Measurements from ENCODE around the gene DNAJC18. TPM values are rescaled to one million over a fixed set of nuclear protein-coding genes. Genes with fewer than 3 reads are reported as not detected.
"Not testable (repeated sequence)": the region's sequence is repeated elsewhere in the genome, so short reads cannot be mapped to it uniquely, and the experiment has no call there.

Gene DNAJC18
- total and polyA plus RNA-seq, 7 experiments from 2014 or later, result 2.2 to 9.7 (median 4.9) TPM

GRCh38 chr5:139443831-139444453 is 4.6 kb upstream of the DNAJC18 start:
- H3K4me3 Mint-ChIP-seq, result peak overlapping the region in 8 of 10 donors; percentile 15 to 76 (median 24)
- POLR2A ChIA-PET, result interaction anchor here (0.6 to 2.2 kb wide), 9 partner anchors 11 to 74 kb away, joined by 3 to 12 read pairs (median 3); partner anchors contain the start of genes SMIM33 and STING1
- ATAC-seq, result no peak

GRCh38 chr5:139440416-139440815 is 1.1 kb upstream of the DNAJC18 start:
- H3K27me3 ChIP-seq (ENCODE audit: control insufficient read depth in 2 of 2, insufficient read depth in 2 of 2, low read length in 2 of 2); H3K36me3 ChIP-seq (ENCODE audit: control insufficient read depth in 2 of 3, insufficient read depth in 3 of 3, low read length in 3 of 3); ATAC-seq; H3K27ac ChIP-seq (ENCODE audit: low read depth, low read length); H3K9me3 ChIP-seq (ENCODE audit: control insufficient read depth in 2 of 3, low read length in 3 of 3); DNase-seq; H3K4me3 ChIP-seq (ENCODE audit: low read length); H3K9me3 Mint-ChIP-seq; H3K27me3 Mint-ChIP-seq; intact Hi-C loops (cut with micrococcal nuclease); H3K36me3 Mint-ChIP-seq: not testable (repeated sequence)
- Mint-ChIP-seq H3K4me1 (peaks cover 24 to 60% (median 52%) of the 10 kb centered on the region in 7 donors), H3K4me3 (peak overlapping the region in 5 of 10 donors; percentile 84 to 99 (median 95)), H3K27ac (peak overlapping the region in 6 of 9 donors; percentile 96 to 100 (median 99))
- ChIA-PET CTCF (interaction anchor here (1.2 to 8.1 kb wide), 2 partner anchors 34 to 73 kb away, joined by 3 to 60 read pairs; no protein-coding TSS in a partner anchor), POLR2A (interaction anchor here (1.0 to 5.1 kb wide), 10 partner anchors 9 to 100 kb away, joined by 3 to 54 read pairs (median 5); partner anchors contain the start of genes PAIP2, SMIM33 and STING1)
- H3K4me1 ChIP-seq (ENCODE audit: control insufficient read depth in 2 of 2, insufficient read depth in 2 of 2, low read length in 2 of 2), result peaks cover 15 to 28% of the 10 kb centered on the region in 2 donors

More at GRCh38 chr5:139443831-139444453, 4.6 kb upstream of the DNAJC18 start:
- H3K27me3 Mint-ChIP-seq, result no peaks in the 10 kb centered on the region
- H3K36me3 Mint-ChIP-seq, result peaks cover 0 to 6% (median 0%) of the 10 kb centered on the region in 5 donors
- peaks cover 26 to 77% (median 67%) of the 10 kb centered on the region in 7 donors for H3K4me1 Mint-ChIP-seq
- H3K27ac Mint-ChIP-seq, result peak overlapping the region; percentile 41 to 93 (median 87)
- CTCF ChIA-PET, result interaction anchor here (0.7 to 8.1 kb wide), 2 partner anchors 70 to 206 kb away, joined by 3 to 60 read pairs; no protein-coding TSS in a partner anchor
- no peaks in the 10 kb centered on the region for H3K27me3 ChIP-seq (ENCODE audit: control insufficient read depth in 2 of 2, insufficient read depth in 2 of 2, low read length in 2 of 2)
- peaks cover 18 to 22% of the 10 kb centered on the region in 2 donors for H3K4me1 ChIP-seq (ENCODE audit: control insufficient read depth in 2 of 2, insufficient read depth in 2 of 2, low read length in 2 of 2)
- no peaks in the 10 kb centered on the region for H3K9me3 ChIP-seq (ENCODE audit: control insufficient read depth in 2 of 3, low read length in 3 of 3)
- intact Hi-C loops (cut with micrococcal nuclease), result loop anchor here in 1 of 2 donors (1.0 kb wide), 1 partner anchor 14 kb away; no protein-coding TSS in a partner anchor
- no peak overlapping the region for H3K4me3 ChIP-seq (ENCODE audit: low read length)
- H3K36me3 ChIP-seq (ENCODE audit: control insufficient read depth in 2 of 3, insufficient read depth in 3 of 3, low read length in 3 of 3), result peaks cover 0 to 3% (median 0%) of the 10 kb centered on the region in 3 experiments
- no peak overlapping the region for H3K27ac ChIP-seq (ENCODE audit: low read depth, low read length)
- DNase-seq, result peak in 5 of 9 donors; percentile 36 to 56 (median 44)
- H3K9me3 Mint-ChIP-seq, result no peaks in the 10 kb centered on the region

- intact Hi-C loops (cut with micrococcal nuclease), result loop anchor here (1.0 to 5.0 kb wide), 13 partner anchors 16 to 309 kb away; partner anchors contain the start of genes SPATA24 (in 2 of the 2), STING1 (in 2 of the 2), UBE2D2 (in 2 of the 2) and MATR3 (in 1 of the 2)
- no peaks in the 10 kb centered on the region for H3K27me3 Mint-ChIP-seq
- no peak for ATAC-seq
- H3K36me3 Mint-ChIP-seq, result peaks cover 0 to 17% (median 8%) of the 10 kb centered on the region in 5 donors
- ChIA-PET POLR2A (interaction anchor here (0.5 to 5.1 kb wide), 18 partner anchors 8 to 145 kb away, joined by 3 to 54 read pairs (median 6); partner anchors contain the start of genes MATR3, PAIP2, SMIM33 and STING1), CTCF (interaction anchor here (0.7 to 8.1 kb wide), 7 partner anchors 13 to 99 kb away, joined by 3 to 60 read pairs (median 5); partner anchors contain the start of genes ECSCR and STING1)
- peak overlapping the region; percentile 96 to 100 (median 99) for H3K27ac Mint-ChIP-seq
- Histone ChIP-seq H3K27me3 (ENCODE audit: control insufficient read depth in 2 of 2, insufficient read depth in 2 of 2, low read length in 2 of 2) (no peaks in the 10 kb centered on the region), H3K27ac (ENCODE audit: low read depth, low read length) (peak overlapping the region; percentile 100), H3K4me1 (ENCODE audit: control insufficient read depth in 2 of 2, insufficient read depth in 2 of 2, low read length in 2 of 2) (peaks cover 10 to 20% of the 10 kb centered on the region in 2 donors), H3K36me3 (ENCODE audit: control insufficient read depth in 2 of 3, insufficient read depth in 3 of 3, low read length in 3 of 3) (peaks cover 0 to 3% (median 0%) of the 10 kb centered on the region in 3 experiments), H3K9me3 (ENCODE audit: control insufficient read depth in 2 of 3, low read length in 3 of 3) (no peaks in the 10 kb centered on the region), H3K4me3 (ENCODE audit: low read length) (no peak overlapping the region)
- H3K4me3 Mint-ChIP-seq, result peak overlapping the region; percentile 78 to 99 (median 98)
- peaks cover 19 to 58% (median 39%) of the 10 kb centered on the region in 7 donors for H3K4me1 Mint-ChIP-seq
- DNase-seq, result no peak
- no peaks in the 10 kb centered on the region for H3K9me3 Mint-ChIP-seq
Observed at GRCh38 chr5:139438707-139439012, 665 bp downstream of the DNAJC18 start.

- POLR2A ChIA-PET, result interaction anchor here (0.6 to 1.6 kb wide), 5 partner anchors 11 to 154 kb away, joined by 3 to 6 read pairs (median 4); no protein-coding TSS in a partner anchor
- no peak for ATAC-seq
Observed at GRCh38 chr5:139435676-139436075, 3.6 kb downstream of the DNAJC18 start.

GRCh38 chr5:139431706-139432105 is 7.6 kb downstream of the DNAJC18 start:
- intact Hi-C loops (cut with micrococcal nuclease), result no loop called here
- Mint-ChIP-seq H3K27me3 (no peaks in the 10 kb centered on the region), H3K9me3 (no peaks in the 10 kb centered on the region), H3K27ac (peak overlapping the region in 2 of 9 donors; percentile 20 to 51), H3K36me3 (peaks cover 0 to 21% (median 4%) of the 10 kb centered on the region in 5 donors), H3K4me1 (peaks cover 0 to 21% (median 12%) of the 10 kb centered on the region in 7 donors), H3K4me3 (no peak overlapping the region)
- ATAC-seq (no peak), DNase-seq (no peak)
- CTCF ChIA-PET, result interaction anchor here (1.7 kb wide), 1 partner anchor 9 kb away, joined by 6 read pairs; no protein-coding TSS in a partner anchor
- Histone ChIP-seq H3K9me3 (ENCODE audit: control insufficient read depth in 2 of 3, low read length in 3 of 3) (no peaks in the 10 kb centered on the region), H3K4me3 (ENCODE audit: low read length) (no peak overlapping the region), H3K27ac (ENCODE audit: low read depth, low read length) (no peak overlapping the region), H3K27me3 (ENCODE audit: control insufficient read depth in 2 of 2, insufficient read depth in 2 of 2, low read length in 2 of 2) (no peaks in the 10 kb centered on the region), H3K4me1 (ENCODE audit: control insufficient read depth in 2 of 2, insufficient read depth in 2 of 2, low read length in 2 of 2) (peaks cover 0 to 5% of the 10 kb centered on the region in 2 donors), H3K36me3 (ENCODE audit: control insufficient read depth in 2 of 3, insufficient read depth in 3 of 3, low read length in 3 of 3) (peaks cover 0 to 5% (median 0%) of the 10 kb centered on the region in 3 experiments)
- POLR2A ChIA-PET, result no interaction called here

More at GRCh38 chr5:139435676-139436075, 3.6 kb downstream of the DNAJC18 start:
- H3K9me3 Mint-ChIP-seq, result no peaks in the 10 kb centered on the region
- intact Hi-C loops (cut with micrococcal nuclease), result loop anchor here in 1 of 2 donors (5.0 kb wide), 1 partner anchor 312 kb away; no protein-coding TSS in a partner anchor
- H3K27ac Mint-ChIP-seq, result no peak overlapping the region
- no peaks in the 10 kb centered on the region for H3K27me3 ChIP-seq (ENCODE audit: control insufficient read depth in 2 of 2, insufficient read depth in 2 of 2, low read length in 2 of 2)
- H3K9me3 ChIP-seq (ENCODE audit: control insufficient read depth in 2 of 3, low read length in 3 of 3), result no peaks in the 10 kb centered on the region
- no peak overlapping the region for H3K4me3 ChIP-seq (ENCODE audit: low read length)
- H3K4me1 Mint-ChIP-seq, result peaks cover 13 to 35% (median 24%) of the 10 kb centered on the region in 7 donors
- H3K4me3 Mint-ChIP-seq, result no peak overlapping the region
- DNase-seq, result no peak
- peaks cover 0 to 15% (median 8%) of the 10 kb centered on the region in 5 donors for H3K36me3 Mint-ChIP-seq
- peaks cover 0 to 3% (median 0%) of the 10 kb centered on the region in 3 experiments for H3K36me3 ChIP-seq (ENCODE audit: control insufficient read depth in 2 of 3, insufficient read depth in 3 of 3, low read length in 3 of 3)
- no peak overlapping the region for H3K27ac ChIP-seq (ENCODE audit: low read depth, low read length)
- CTCF ChIA-PET, result interaction anchor here (1.2 to 4.5 kb wide), 4 partner anchors 12 to 78 kb away, joined by 4 to 30 read pairs (median 8); partner anchors contain the start of gene STING1
- H3K27me3 Mint-ChIP-seq, result no peaks in the 10 kb centered on the region
- H3K4me1 ChIP-seq (ENCODE audit: control insufficient read depth in 2 of 2, insufficient read depth in 2 of 2, low read length in 2 of 2), result peaks cover 10 to 13% of the 10 kb centered on the region in 2 donors

- intact Hi-C loops (cut with micrococcal nuclease), result no loop called here
Observed at GRCh38 chr5:139430015-139430414, 9.3 kb downstream of the DNAJC18 start.

More at GRCh38 chr5:139430015-139430414, 9.3 kb downstream of the DNAJC18 start:
- H3K36me3 ChIP-seq (ENCODE audit: control insufficient read depth in 2 of 3, insufficient read depth in 3 of 3, low read length in 3 of 3), result peaks cover 0 to 5% (median 0%) of the 10 kb centered on the region in 3 experiments
- H3K27me3 ChIP-seq (ENCODE audit: control insufficient read depth in 2 of 2, insufficient read depth in 2 of 2, low read length in 2 of 2), result no peaks in the 10 kb centered on the region
- no peaks in the 10 kb centered on the region for H3K9me3 ChIP-seq (ENCODE audit: control insufficient read depth in 2 of 3, low read length in 3 of 3)
- Mint-ChIP-seq H3K4me3 (peak overlapping the region in 5 of 10 donors; percentile 12 to 38 (median 18)), H3K4me1 (peaks cover 0 to 21% (median 12%) of the 10 kb centered on the region in 7 donors), H3K27me3 (no peaks in the 10 kb centered on the region), H3K36me3 (peaks cover 0 to 18% (median 5%) of the 10 kb centered on the region in 5 donors), H3K27ac (peak overlapping the region in 8 of 9 donors; percentile 67 to 90 (median 84)), H3K9me3 (no peaks in the 10 kb centered on the region)
- ATAC-seq (peak; percentile 76), DNase-seq (peak in 6 of 9 donors; percentile 21 to 65 (median 52))
- CTCF ChIA-PET, result interaction anchor here (0.7 to 2.0 kb wide), 5 partner anchors 8 to 84 kb away, joined by 3 to 6 read pairs (median 5); no protein-coding TSS in a partner anchor
- peaks cover 0 to 5% of the 10 kb centered on the region in 2 donors for H3K4me1 ChIP-seq (ENCODE audit: control insufficient read depth in 2 of 2, insufficient read depth in 2 of 2, low read length in 2 of 2)
- POLR2A ChIA-PET, result interaction anchor here (0.6 to 2.0 kb wide), 7 partner anchors 9 to 136 kb away, joined by 3 to 13 read pairs (median 3); partner anchors contain the start of gene DNAJC18
- no peak overlapping the region for H3K4me3 ChIP-seq (ENCODE audit: low read length)
- H3K27ac ChIP-seq (ENCODE audit: low read depth, low read length), result no peak overlapping the region
